ENCODE measurements around the gene CREM.

Gene CREM

GRCh38 chr10:35172146-35172545 is 45.5 kb downstream of the CREM start:
- ATAC-seq = no peak
- TF ChIP-seq ZFP3 (CRISPR knock-in tag; IDR thresholded peaks at IDR 0.05) (no peak), ZNF565 (CRISPR knock-in tag; conservative IDR thresholded peaks at IDR 0.05; ENCODE audit: low read depth) (no peak), POU6F1 (CRISPR knock-in tag; IDR thresholded peaks at IDR 0.05; ENCODE audit: borderline replicate concordance, low read depth) (no peak)
- TF ChIP-seq, protein P1, sequence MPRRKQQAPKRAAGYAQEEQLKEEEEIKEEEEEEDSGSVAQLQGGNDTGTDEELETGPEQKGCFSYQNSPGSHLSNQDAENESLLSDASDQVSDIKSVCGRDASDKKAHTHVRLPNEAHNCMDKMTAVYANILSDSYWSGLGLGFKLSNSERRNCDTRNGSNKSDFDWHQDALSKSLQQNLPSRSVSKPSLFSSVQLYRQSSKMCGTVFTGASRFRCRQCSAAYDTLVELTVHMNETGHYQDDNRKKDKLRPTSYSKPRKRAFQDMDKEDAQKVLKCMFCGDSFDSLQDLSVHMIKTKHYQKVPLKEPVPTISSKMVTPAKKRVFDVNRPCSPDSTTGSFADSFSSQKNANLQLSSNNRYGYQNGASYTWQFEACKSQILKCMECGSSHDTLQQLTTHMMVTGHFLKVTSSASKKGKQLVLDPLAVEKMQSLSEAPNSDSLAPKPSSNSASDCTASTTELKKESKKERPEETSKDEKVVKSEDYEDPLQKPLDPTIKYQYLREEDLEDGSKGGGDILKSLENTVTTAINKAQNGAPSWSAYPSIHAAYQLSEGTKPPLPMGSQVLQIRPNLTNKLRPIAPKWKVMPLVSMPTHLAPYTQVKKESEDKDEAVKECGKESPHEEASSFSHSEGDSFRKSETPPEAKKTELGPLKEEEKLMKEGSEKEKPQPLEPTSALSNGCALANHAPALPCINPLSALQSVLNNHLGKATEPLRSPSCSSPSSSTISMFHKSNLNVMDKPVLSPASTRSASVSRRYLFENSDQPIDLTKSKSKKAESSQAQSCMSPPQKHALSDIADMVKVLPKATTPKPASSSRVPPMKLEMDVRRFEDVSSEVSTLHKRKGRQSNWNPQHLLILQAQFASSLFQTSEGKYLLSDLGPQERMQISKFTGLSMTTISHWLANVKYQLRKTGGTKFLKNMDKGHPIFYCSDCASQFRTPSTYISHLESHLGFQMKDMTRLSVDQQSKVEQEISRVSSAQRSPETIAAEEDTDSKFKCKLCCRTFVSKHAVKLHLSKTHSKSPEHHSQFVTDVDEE (CRISPR knock-in tag; IDR thresholded peaks at IDR 0.05) = no peak
- TF ChIP-seq, protein P2, sequence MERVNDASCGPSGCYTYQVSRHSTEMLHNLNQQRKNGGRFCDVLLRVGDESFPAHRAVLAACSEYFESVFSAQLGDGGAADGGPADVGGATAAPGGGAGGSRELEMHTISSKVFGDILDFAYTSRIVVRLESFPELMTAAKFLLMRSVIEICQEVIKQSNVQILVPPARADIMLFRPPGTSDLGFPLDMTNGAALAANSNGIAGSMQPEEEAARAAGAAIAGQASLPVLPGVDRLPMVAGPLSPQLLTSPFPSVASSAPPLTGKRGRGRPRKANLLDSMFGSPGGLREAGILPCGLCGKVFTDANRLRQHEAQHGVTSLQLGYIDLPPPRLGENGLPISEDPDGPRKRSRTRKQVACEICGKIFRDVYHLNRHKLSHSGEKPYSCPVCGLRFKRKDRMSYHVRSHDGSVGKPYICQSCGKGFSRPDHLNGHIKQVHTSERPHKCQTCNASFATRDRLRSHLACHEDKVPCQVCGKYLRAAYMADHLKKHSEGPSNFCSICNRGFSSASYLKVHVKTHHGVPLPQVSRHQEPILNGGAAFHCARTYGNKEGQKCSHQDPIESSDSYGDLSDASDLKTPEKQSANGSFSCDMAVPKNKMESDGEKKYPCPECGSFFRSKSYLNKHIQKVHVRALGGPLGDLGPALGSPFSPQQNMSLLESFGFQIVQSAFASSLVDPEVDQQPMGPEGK (CRISPR knock-in tag; IDR thresholded peaks at IDR 0.05; ENCODE audit: borderline replicate concordance) = no peak

DNA sequence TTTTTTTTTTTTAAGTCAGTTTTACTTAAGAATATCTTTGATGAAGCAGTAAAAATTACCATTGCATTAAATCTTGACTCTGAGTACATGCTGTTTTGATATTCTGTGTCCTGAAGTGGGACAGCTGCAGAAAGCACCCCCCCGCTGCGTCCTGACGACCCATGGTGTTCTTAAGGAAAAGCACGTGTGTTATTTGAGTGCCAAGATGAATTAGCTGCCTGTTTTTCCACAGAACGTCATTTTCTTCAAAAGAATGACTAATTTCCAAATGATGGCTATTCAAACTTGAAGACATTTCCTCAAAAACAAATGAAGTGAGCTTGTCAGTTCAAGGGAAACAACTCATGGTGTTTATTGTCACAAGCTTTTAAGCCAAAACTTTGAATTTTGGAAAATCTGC is 45.9 kb downstream of the CREM start:
- ATAC-seq = no peak
- TF ChIP-seq POU6F1 (CRISPR knock-in tag; IDR thresholded peaks at IDR 0.05; ENCODE audit: borderline replicate concordance, low read depth) (no peak), TOX (CRISPR knock-in tag; IDR thresholded peaks at IDR 0.05; ENCODE audit: borderline replicate concordance) (no peak), GLIS3 (CRISPR knock-in tag; IDR thresholded peaks at IDR 0.05) (no peak), OSR1 (CRISPR knock-in tag; IDR thresholded peaks at IDR 0.05) (no peak), RARB (CRISPR knock-in tag; IDR thresholded peaks at IDR 0.05) (no peak), TCF4 (CRISPR knock-in tag; IDR thresholded peaks at IDR 0.05; ENCODE audit: borderline replicate concordance) (no peak), SNAI2 (CRISPR knock-in tag; IDR thresholded peaks at IDR 0.05) (no peak)
- TF ChIP-seq, protein P3, sequence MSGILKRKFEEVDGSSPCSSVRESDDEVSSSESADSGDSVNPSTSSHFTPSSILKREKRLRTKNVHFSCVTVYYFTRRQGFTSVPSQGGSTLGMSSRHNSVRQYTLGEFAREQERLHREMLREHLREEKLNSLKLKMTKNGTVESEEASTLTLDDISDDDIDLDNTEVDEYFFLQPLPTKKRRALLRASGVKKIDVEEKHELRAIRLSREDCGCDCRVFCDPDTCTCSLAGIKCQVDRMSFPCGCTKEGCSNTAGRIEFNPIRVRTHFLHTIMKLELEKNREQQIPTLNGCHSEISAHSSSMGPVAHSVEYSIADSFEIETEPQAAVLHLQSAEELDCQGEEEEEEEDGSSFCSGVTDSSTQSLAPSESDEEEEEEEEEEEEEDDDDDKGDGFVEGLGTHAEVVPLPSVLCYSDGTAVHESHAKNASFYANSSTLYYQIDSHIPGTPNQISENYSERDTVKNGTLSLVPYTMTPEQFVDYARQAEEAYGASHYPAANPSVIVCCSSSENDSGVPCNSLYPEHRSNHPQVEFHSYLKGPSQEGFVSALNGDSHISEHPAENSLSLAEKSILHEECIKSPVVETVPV (CRISPR knock-in tag; IDR thresholded peaks at IDR 0.05) = no peak

GRCh38 chr10:35178331-35178730 is 51.7 kb downstream of the CREM start:
- ATAC-seq = no peak

More at GRCh38 chr10:35178331-35178730, 51.7 kb downstream of the CREM start:
- TF ChIP-seq ZNF70 (CRISPR knock-in tag; IDR thresholded peaks at IDR 0.05) (no peak), ZFP3 (CRISPR knock-in tag; IDR thresholded peaks at IDR 0.05) (no peak), SNAI2 (CRISPR knock-in tag; IDR thresholded peaks at IDR 0.05) (no peak), ESRRG (CRISPR knock-in tag; IDR thresholded peaks at IDR 0.05) (no peak), ZNF8 (CRISPR knock-in tag; IDR thresholded peaks at IDR 0.05) (no peak), OSR1 (CRISPR knock-in tag; IDR thresholded peaks at IDR 0.05) (no peak), ARNTL (CRISPR knock-in tag; IDR thresholded peaks at IDR 0.05; ENCODE audit: borderline replicate concordance, low read depth) (no peak), PPARA (CRISPR knock-in tag; IDR thresholded peaks at IDR 0.05; ENCODE audit: borderline replicate concordance) (no peak)
- TF ChIP-seq, protein P1 (CRISPR knock-in tag; IDR thresholded peaks at IDR 0.05) = no peak
- TF ChIP-seq, protein P3 (CRISPR knock-in tag; IDR thresholded peaks at IDR 0.05) = no peak

Measured in SK-N-SH treated with all-trans-retinoic acid at 6 μM for 48 hours (cell line).